K562 (cell line): ENCODE measurements around the gene MN1. TPM values are rescaled to one million over a fixed set of nuclear protein-coding genes. Genes with fewer than 3 reads are reported as not detected.

Source experiments
- ATF3 ChIP-seq, 2 experiments: fragments of 450-650 bp in 1 of 2; sonication (generic) in 1 of 2; formaldehyde crosslinking in 1 of 2; IDR thresholded peaks in 1 of 2; conservative IDR thresholded peaks in 1 of 2; 2 replicates each; pipeline versions ENCODE4 v1.6.1 to v1.8.1; 2016 to 2023; ENCODE audit warnings: mild to moderate bottlenecking in 2 of 2, moderate library complexity in 2 of 2, inconsistent platforms in 1 of 2, missing genetic modification reagents in 1 of 2
- CAMTA2 ChIP-seq: fragments of 250-450 bp; sonication (Bioruptor Pico); conservative IDR thresholded peaks from 2 replicates; pipeline ENCODE4 v1.5.1; 2022
- CHD2 ChIP-seq: IDR thresholded peaks from 2 replicates; pipeline ENCODE4 v1.6.1; 2011; ENCODE audit warnings: low read depth, low read length
- GABPB2 ChIP-seq: fragments of 250-450 bp; sonication (Bioruptor Pico); conservative IDR thresholded peaks from 2 replicates; pipeline ENCODE4 v1.5.1; 2021; ENCODE audit warnings: mild to moderate bottlenecking
- MGA ChIP-seq: fragments of 450-650 bp; IDR thresholded peaks from 2 replicates; pipeline ENCODE4 v1.6.1; 2016; ENCODE audit warnings: mild to moderate bottlenecking, moderate library complexity
- polyA plus RNA-seq, 8 experiments: library from polyadenylated mRNA; depleted of rRNA in 4 of 8; stranded (reverse) in 5 of 8; unstranded in 3 of 8; fragments of >200 nt; fragmentation: Nextera tagmentation in 2 of 8; fragmentation: Illumina TruSeq in 1 of 8; extraction: Ambion mirVana in 2 of 8; extraction: Trizol in 1 of 8; gene quantifications; 2 replicates each; pipeline versions ENCODE4 v1.2.1 to v1.2.3, GENCODE V29; 2011 to 2014; ENCODE audit warnings: inconsistent platforms in 1 of 8, missing spikeins in 1 of 8
- total RNA-seq, 7 experiments: library from RNA; depleted of rRNA in 6 of 7; stranded (reverse); fragments of >200 nt in 6 of 7; fragmentation: Illumina TruSeq in 2 of 7; extraction: Trizol in 2 of 7; gene quantifications; 2 replicates each; pipeline versions ENCODE4 v1.2.1 to v1.2.3, GENCODE V29; 2011 to 2021; ENCODE audit warnings: low replicate concordance in 1 of 7

Gene MN1
- total and polyA plus RNA-seq, 9 of the 15 experiments (the other 6 are each of a cell fraction or from before 2014, with no cell fraction given), result under 0.01 to 0.05 (median 0.03) TPM; not detected in 5

DNA sequence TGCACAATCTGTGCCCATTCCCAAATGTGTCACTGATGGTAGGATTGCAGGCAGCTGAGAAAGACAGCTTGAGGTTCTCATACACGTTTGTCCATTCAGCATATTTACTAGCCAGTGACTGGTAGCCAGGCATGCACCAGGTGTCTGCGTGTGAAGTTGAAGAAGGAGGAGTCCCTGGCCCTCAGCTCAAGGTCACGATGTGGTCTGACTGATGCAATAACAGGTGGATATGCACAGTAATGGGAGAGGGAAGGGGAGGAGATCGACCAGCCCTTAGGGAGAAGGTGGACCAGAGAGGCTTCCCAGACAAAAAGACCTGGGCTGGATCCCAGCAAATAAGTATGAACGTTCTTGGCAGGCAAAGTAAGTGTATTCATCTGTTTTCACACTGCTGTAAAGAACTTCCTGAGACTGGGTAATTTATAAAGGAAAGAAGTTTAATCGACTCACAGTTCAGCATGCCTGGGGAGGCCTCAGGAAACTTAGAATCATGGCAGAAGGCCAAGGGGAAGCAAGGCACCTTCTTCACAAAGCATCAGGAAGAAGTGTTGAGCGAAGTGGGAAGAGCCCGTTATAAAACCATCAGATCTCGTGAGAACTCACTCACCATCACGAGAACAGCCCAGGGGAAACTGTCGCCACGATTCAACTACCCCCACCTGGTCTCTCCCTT, 96.0 kb downstream of the MN1 start (continued):
- TF ChIP-seq MGA, result peak; percentile 4; the same call in 1 of the 2 replicates
- peak; percentile 29; the same call in 1 of the 2 replicates for TF ChIP-seq ATF3 (IDR thresholded peaks at IDR 0.05)
- TF ChIP-seq ATF3 (CRISPR knock-in tag; conservative IDR thresholded peaks at IDR 0.05), result no peak
- TF ChIP-seq CAMTA2, result no peak
- TF ChIP-seq GABPB2, result no peak
- peak; percentile 65; the same call in 1 of the 2 replicates for TF ChIP-seq CHD2
